GM23338 (cell line): ENCODE data around the gene SCN11A.

Source experiments
- CREB1 ChIP-seq: fragments of 250-450 bp; sonication (Bioruptor Pico); IDR thresholded peaks from 2 replicates; pipeline ENCODE4 v1.5.0; 2020; ENCODE audit warnings: low read depth, mild to moderate bottlenecking, moderate library complexity
- CTCF ChIP-seq, 2 experiments: fragments of 200-600 bp in 1 of 2; sonication (generic) in 1 of 2; conservative IDR thresholded peaks; 2 replicates each; pipeline versions ENCODE4 v1.5.1 to v1.6.1; 2016 to 2017; ENCODE audit warnings: antibody characterized with exemption in 2 of 2, low read depth in 2 of 2, mild to moderate bottlenecking in 2 of 2, moderate library complexity in 1 of 2
- EZH2 ChIP-seq: fragments of 200-600 bp; sonication (generic); IDR thresholded peaks from one replicate; pipeline ENCODE4 v1.8.0; 2017; ENCODE audit warnings: antibody characterized with exemption, mild to moderate bottlenecking, low read depth; ENCODE audit not compliant: unreplicated experiment
- POLR2AphosphoS5 ChIP-seq: IDR thresholded peaks from 2 replicates; pipeline ENCODE4 v1.6.1; 2016; ENCODE audit warnings: antibody characterized with exemption, low read depth
- REST ChIP-seq: IDR thresholded peaks from one replicate; pipeline ENCODE4 v1.6.1; 2018; ENCODE audit warnings: antibody characterized with exemption; ENCODE audit not compliant: unreplicated experiment

GRCh38 chr3:39021465-39022285 lies 30.1 kb downstream of the SCN11A start:
- TF ChIP-seq CTCF (conservative IDR thresholded peaks at IDR 0.05; ENCODE audit: low read depth in 2 of 2) = no peak
- no peak for TF ChIP-seq EZH2
- no peak for TF ChIP-seq CREB1 (CRISPR knock-in tag)
- TF ChIP-seq POLR2AphosphoS5 = no peak
- no peak for TF ChIP-seq REST
